ENCODE measurements around the gene FURIN.
"Not testable (repeated sequence)": the region's sequence is repeated elsewhere in the genome, so short reads cannot be mapped to it uniquely, and the experiment has no call there.

The FURIN gene

GRCh38 chr15:90868261-90868689 is at the start of gene FURIN:
Gene FURIN, plus strand, starts transcription at chr15:90868588. Its CDS starts 7,153 bp downstream, at chr15:90875741.
- no peak for DNase-seq

DNA sequence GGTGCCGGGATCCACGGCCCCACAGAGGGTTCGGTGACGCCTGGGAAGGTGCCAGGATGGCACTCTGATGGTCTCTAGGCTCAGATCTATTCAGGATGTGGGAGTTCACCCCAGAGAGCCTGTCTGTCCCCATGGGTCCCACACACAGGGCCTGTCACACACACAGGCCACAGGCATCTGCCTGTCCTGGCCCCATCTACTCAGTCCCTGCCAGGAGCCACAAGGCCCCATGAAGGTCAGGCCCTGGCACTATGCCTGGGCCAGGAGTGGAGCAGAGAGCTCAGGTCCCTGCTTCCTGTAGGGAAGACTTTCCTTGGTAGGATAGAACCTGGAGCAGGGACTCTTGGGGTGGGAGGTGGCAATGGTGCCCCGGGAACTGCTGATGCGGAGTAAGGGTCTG is 49.0 kb upstream of the FURIN start:
- no peak for DNase-seq

- DNase-seq = no peak
These were observed 48.5 kb upstream of the FURIN start for GRCh38 chr15:90819850-90820249.

GRCh38 chr15:90820481-90820880 is 47.9 kb upstream of the FURIN start:
- DNase-seq = no peak

DNA sequence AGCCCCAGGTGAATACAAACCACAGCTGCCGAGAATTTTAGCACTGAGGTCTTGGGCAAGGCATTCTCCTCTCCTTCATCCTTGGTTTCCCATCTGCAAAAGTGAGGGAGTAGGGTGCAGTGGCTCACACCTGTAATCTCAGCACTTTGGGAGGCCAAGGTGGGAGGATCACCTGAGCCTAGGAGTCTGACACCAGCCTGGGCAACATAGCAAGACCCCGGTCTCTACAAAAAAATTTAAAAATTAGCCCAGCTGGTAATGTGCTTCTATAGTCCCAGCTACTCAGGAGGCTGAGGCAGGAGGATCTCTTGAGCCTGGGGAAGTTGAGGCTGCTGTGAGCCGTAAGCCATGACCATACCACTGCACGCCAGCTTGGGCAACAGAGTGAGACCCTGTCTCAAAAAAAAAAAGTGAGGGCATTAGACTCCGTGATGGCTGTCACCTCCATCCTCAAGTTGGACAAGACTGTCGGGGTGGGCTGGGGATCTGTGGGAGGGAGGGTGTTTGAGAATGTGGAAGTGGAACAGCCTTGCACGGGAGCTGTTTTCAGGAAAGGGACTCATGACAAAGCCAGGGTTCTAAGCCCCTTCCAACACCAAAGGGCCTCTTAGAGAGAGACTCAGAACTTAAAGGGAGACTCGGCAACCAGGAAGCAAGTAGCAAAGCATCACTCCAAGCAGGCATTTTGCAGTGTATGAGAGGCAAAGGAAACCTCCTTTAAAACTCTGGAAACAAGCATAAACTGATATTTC is 46.0 kb upstream of the FURIN start:
- DNase-seq = no peak

- no peak for DNase-seq
These were observed 44.9 kb upstream of the FURIN start for GRCh38 chr15:90823455-90823974.

DNA sequence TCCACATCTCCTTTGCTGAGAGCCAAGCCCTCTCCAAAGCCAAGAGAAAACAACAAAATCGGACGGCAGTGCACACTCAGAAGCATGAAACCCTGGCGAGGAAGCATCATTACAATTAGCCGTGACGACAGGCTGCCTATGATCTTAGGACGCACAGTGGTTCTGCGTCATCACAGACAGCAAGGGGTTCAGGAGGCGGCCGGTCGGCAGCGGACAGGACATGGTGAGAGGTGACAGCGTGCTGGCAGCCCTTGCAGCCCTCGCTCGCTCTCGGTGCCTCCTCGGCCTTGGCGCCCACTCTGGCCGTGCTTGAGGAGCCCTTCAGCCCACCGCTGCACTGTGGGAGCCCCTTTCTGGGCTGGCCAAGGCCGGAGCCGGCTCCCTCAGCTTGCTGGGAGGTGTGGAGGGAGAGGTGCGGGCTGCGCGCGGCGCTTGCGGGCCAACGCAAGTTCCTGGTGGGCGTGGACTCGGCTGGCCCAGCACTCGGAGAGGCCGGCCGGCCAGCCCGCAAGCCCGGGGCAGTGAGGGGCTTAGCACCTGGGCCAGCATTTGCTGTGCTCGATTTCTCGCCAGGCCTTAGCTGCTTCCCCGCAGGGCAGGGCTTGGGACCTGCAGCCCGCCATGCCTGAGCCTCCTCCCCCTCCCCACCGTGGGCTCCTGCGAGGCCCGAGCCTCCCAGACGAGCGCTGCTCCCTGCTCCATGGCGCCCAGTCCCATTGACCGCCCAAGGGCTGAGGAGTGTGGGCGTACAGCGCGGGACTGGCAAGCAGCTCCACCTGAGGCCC is 43.1 kb upstream of the FURIN start:
- not testable (repeated sequence) for DNase-seq

DNA sequence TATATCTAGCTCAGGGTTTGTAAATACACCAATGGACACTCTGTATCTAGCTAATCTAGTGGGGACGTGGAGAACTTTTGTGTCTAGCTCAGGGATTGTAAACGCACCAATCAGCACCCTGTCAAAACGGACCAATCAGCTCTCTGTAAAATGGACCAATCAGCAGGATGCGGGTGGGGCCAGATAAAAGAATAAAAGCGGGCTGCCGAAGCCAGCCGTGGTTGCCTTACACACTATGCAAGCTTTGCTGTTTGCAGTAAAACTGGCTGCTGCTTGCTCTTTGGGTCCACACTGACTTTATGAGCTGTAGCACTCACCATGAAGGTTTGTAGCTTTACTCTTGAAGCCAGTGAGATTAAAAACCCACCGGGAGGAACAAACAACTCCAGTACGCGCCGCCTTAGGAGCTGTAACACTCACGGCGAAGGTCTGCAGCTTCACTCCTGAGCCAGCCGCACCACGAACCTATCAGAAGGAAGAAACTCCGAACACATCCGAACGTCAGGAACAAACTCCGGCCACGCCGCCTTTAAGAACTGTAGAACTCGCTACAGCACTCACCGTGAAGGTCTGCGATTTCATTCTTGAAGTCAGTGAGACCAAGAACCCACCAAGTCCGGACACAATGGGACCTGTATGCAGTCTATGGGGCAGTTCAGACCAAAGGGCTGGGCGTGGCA is 42.0 kb upstream of the FURIN start:
- not testable (repeated sequence) for DNase-seq

GRCh38 chr15:90826886-90827435 is 41.4 kb upstream of the FURIN start:
- no peak for DNase-seq

- DNase-seq = no peak
These were observed 40.3 kb upstream of the FURIN start for GRCh38 chr15:90828111-90828510.

- no peak for DNase-seq
These were observed 39.3 kb upstream of the FURIN start for GRCh38 chr15:90829126-90829525.

- peak in 1 of 56 donors; percentile 6 for DNase-seq
These were observed 38.4 kb upstream of the FURIN start for GRCh38 chr15:90829942-90830440.

DNA sequence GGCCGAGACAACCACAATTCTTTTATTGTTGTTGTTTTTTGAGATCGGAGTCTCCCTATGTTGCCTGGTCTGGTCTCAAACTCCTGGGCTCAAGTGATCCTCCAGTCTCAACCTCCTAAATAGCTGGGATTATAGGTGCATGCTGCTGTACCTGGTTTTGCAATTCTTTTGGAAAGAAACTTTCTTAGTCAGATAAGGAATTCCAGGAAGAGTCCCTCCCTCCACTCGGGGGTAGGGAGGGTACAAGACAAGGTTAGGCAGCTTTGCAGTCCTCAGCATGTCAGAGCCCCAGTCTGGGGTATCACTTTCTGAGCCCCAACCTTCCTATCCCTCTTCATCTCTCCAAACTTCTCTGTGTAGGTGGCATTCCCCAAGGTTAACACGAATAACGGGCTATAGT is 33.8 kb upstream of the FURIN start:
- DNase-seq = no peak

GRCh38 chr15:90836296-90836871 is 32.0 kb upstream of the FURIN start:
- no peak for DNase-seq

DNA sequence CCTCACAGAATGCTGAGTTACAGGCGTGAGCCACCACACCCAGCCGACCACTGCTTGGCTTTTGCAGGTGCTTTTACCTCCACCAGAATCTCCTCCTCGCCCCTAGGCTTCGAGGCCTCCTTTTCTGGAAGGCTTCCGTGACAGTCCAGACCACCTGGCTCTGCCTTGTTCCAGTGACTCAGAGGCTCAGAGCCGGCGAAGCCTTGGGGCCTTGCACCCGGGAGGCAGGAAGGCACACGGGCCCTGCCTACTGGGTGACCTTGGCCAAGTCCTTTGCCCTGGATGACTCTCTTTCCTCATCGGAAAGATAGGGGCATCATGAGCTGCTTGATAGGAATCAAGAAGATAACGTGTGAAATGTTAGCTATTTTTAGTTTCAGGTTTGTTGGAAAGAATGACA is 31.3 kb upstream of the FURIN start:
- DNase-seq = no peak

DNA sequence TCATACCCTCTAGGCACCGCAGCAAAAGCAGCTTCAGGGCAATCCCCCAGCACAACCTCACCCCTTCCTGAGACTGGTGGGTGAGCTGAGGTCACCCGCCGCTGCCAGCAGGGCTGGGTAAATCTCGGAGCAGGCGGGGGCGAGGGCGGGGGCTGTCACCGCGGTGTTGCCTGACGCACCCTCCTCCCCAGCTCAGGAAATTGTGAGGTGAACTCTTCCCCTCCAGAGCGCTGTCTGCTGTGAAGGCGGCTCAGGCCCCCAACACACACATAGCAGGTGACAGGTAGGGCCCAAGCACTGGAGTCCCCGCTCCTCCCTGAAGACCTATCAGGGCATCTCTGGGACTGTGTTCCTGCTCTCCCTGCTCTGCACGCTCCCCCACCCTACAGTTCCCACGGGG is 30.2 kb upstream of the FURIN start:
- no peak for DNase-seq

DNA sequence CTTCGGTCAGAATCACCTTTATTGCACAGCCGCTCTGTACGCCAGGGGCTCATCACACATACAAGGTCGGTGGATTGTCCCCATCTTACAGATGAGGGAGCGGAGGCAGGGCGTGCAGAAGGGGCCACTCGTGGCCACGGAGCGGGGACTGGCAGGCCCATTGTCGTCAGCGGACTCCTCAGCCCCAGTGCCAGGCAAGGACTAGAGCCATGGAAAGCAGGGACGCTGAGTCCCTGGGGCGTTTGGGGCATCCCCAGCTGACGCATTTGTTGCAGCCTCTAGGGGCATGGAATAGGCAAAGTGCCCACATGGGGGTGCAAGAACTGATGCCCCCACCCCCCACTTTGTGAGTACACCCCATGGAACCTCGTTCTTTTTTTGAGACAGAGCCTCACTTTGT is 29.8 kb upstream of the FURIN start:
- no peak for DNase-seq

DNA sequence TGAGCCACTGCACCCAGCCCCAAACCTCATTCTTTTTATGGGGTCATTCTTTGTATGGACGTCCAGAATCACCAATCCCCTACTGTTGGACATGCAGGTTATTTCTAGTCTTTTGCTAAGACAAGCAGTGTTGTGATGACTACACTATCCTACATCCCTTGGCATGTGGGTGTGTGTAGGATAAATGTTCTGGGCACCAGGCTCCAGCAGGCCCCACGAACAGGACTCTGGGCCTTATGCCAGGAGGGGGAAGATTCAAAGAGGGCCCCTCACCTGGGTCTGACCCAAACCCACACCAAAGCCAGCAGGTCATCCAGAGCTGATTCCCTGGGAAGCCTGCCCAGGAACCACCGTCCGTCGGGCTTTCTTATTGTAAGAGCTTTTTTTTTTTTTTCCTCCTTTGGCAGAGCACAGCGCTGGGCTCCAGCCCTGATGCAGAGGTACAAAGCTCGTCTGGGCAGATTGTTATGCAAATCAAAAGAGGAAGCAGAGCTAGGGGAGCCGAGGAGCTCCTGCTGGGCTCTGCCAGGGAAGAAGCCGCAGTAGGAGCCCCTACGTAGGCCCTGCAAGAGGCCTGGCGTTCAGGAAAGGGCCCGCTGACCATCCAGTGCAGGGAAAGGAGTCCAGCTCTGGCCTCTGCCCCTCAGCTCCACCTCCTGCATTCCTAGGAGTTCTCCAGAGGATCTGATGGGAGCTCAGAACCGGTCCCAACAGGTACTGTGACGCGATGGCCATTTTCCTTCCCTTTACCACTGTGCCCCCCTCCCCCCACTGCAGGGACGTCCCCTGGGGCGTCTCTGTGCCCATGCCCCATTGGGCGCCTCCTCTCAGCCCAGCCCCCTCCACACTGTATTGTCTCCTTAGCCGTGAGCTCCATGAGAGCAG is 29.0 kb upstream of the FURIN start:
- DNase-seq = peak in 21 of 56 donors; percentile 8 to 62 (median 24)

DNA sequence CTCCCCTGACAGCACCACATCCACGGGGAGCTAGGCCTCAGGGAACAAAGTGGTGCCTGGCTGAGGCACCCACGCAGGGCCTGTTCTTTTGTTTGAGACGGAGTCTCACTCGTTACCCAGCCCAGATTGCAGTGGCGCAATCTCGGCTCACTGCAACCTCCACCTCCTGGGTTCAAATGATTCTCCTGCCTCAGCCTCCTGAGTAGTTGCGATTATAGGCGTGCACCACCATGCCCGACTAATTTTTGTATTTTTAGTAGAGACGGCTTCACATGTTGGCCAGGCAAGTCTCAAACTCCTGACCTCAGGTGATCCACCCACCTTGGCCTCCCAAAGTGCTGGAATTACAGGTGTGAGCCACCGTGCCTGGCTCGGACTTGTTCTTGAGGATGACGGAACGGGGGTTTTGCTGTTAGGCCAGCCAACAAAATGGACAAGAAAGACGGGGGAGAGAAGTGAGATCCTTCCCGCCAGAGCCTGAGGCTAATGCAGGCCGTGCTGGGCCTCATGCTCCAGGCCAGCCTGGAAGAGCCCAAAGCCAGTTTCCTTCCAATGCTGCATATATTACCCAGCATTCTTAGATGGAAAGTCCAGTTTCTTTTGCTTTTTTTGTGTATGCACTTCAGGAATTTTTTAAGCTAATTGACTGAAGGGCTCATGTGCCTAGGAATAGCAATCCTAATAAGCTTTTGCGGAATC is 28.1 kb upstream of the FURIN start:
- DNase-seq = peak in 2 of 56 donors; percentile 27 to 45
